Lower leg skin (tissue), 4 donors: ENCODE measurements around the gene AKAP12. TPM values are rescaled to one million over a fixed set of nuclear protein-coding genes. Genes with fewer than 3 reads are reported as not detected.

Source experiments
- DNase-seq, 2 donors: peaks; one replicate each; pipeline ENCODE4 v3.0.0-alpha.2; 2019; ENCODE audit warnings: low spot score in 2 of 2
- H3K4me3 ChIP-seq: fragments of 200-600 bp; sonication (generic); 2 replicates; pipeline ENCODE4 v1.5.1; 2017; ENCODE audit warnings: mild to moderate bottlenecking, low read depth; ENCODE audit not compliant: poor library complexity, severe bottlenecking
- POLR2A ChIP-seq, 2 donors: fragments of 450-650 bp; IDR thresholded peaks; one replicate each; pipeline ENCODE4 v1.6.1; 2016 to 2017; ENCODE audit warnings: antibody characterized with exemption in 2 of 2, mild to moderate bottlenecking in 1 of 2, moderate library complexity in 1 of 2
- WGBS, 2 donors: methylation state at CpG; one replicate each; pipeline ENCODE4 v1.1.5; 2018; 5-methylcytosine and 5-hydroxymethylcytosine counted together
- intact Hi-C: fragments of 100-400 bp; cut with DNase I; formaldehyde crosslinking; loops from one replicate; pipeline ENCODE4 v1.15.0; 2023; ENCODE audit warnings: low total_unique reads
- total RNA-seq, 4 donors: library from RNA; depleted of rRNA; stranded (reverse); fragments of >200 nt; gene quantifications; one replicate each; pipeline ENCODE4 v1.1.0, GENCODE V29; 2016
- TF ChIP-seq, protein P1 (sequence below), 3 donors: fragments of 450-650 bp; IDR thresholded peaks; one replicate each; pipeline ENCODE4 v1.5.1; 2016; ENCODE audit warnings: antibody characterized with exemption in 3 of 3, mild to moderate bottlenecking in 3 of 3, moderate library complexity in 2 of 3

Gene AKAP12
- total RNA-seq, 4 donors from 2014 or later, result 14.7 to 29.9 (median 16.0) TPM

- TF ChIP-seq, protein P1, sequence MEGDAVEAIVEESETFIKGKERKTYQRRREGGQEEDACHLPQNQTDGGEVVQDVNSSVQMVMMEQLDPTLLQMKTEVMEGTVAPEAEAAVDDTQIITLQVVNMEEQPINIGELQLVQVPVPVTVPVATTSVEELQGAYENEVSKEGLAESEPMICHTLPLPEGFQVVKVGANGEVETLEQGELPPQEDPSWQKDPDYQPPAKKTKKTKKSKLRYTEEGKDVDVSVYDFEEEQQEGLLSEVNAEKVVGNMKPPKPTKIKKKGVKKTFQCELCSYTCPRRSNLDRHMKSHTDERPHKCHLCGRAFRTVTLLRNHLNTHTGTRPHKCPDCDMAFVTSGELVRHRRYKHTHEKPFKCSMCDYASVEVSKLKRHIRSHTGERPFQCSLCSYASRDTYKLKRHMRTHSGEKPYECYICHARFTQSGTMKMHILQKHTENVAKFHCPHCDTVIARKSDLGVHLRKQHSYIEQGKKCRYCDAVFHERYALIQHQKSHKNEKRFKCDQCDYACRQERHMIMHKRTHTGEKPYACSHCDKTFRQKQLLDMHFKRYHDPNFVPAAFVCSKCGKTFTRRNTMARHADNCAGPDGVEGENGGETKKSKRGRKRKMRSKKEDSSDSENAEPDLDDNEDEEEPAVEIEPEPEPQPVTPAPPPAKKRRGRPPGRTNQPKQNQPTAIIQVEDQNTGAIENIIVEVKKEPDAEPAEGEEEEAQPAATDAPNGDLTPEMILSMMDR (IDR thresholded peaks at IDR 0.05), result no peak
- TF ChIP-seq POLR2A (IDR thresholded peaks at IDR 0.05), result no peak
- intact Hi-C loops, result no loop called here
- H3K4me3 ChIP-seq, result no peak overlapping the region
- no peak for DNase-seq
- 90 to 98% methylated on average over 4 of the region's 4 CpGs for WGBS, 2 donors
Measured at GRCh38 chr6:151205721-151206600, 33.8 kb upstream of the AKAP12 start.

- WGBS, 2 donors, result 94 to 96% methylated on average over 2 of the region's 2 CpGs
- intact Hi-C loops, result no loop called here
Measured at GRCh38 chr6:151207674-151208073, 32.1 kb upstream of the AKAP12 start.

GRCh38 chr6:151209071-151209831 lies 30.5 kb upstream of the AKAP12 start:
- intact Hi-C loops, result no loop called here
- TF ChIP-seq, protein P1 (IDR thresholded peaks at IDR 0.05), result no peak
- TF ChIP-seq POLR2A (IDR thresholded peaks at IDR 0.05), result no peak
- DNase-seq, result no peak
- WGBS, 2 donors, result 27 to 31% methylated on average over 11 of the region's 11 CpGs
- no peak overlapping the region for H3K4me3 ChIP-seq

More at GRCh38 chr6:151207674-151208073, 32.1 kb upstream of the AKAP12 start:
- TF ChIP-seq, protein P1 (IDR thresholded peaks at IDR 0.05), result no peak
- no peak for TF ChIP-seq POLR2A (IDR thresholded peaks at IDR 0.05)
- H3K4me3 ChIP-seq, result no peak overlapping the region
- DNase-seq, result no peak

DNA sequence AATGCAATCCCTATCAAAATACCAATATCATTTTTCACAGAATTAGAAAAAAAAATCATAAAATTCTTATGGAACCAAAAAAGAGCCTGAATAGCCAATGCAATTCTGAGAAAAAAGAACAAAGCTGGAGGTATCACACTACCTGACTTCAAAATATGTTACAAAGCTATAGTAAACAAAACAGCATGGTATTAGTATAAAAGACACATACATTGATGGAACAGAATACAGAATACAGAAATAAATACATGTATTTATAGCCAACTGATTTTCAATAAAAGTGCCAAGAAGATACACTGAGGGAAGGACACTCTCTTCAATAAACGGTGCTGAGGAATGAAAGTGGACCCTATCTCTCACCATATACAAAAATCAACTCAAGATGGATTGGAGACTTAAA lies 28.7 kb upstream of the AKAP12 start:
- no peak overlapping the region for H3K4me3 ChIP-seq
- intact Hi-C loops, result no loop called here
- WGBS, 2 donors, result 87 to 100% methylated on average over 1 of the region's 1 CpG
- no peak for DNase-seq
- TF ChIP-seq, protein P1 (IDR thresholded peaks at IDR 0.05), result no peak
- TF ChIP-seq POLR2A (IDR thresholded peaks at IDR 0.05), result no peak

GRCh38 chr6:151213352-151213751 lies 26.4 kb upstream of the AKAP12 start:
- 92 to 94% methylated on average over 5 of the region's 5 CpGs for WGBS, 2 donors
- no peak for DNase-seq
- TF ChIP-seq, protein P1 (IDR thresholded peaks at IDR 0.05), result no peak
- no peak for TF ChIP-seq POLR2A (IDR thresholded peaks at IDR 0.05)
- no peak overlapping the region for H3K4me3 ChIP-seq
- intact Hi-C loops, result no loop called here
